PC-3 (cell line): ENCODE data around the gene CA5A.

Experiments
- EZH2 ChIP-seq: fragments of 300-600 bp; sonication (generic); IDR thresholded peaks from one replicate; pipeline ENCODE4 v1.6.1; 2017; ENCODE audit warnings: antibody characterized with exemption, mild to moderate bottlenecking, low read length; ENCODE audit not compliant: unreplicated experiment
- TF ChIP-seq, protein P1 (sequence below): fragments of 300-600 bp; sonication (generic); conservative IDR thresholded peaks from 2 replicates; pipeline ENCODE4 v1.5.1; 2017; ENCODE audit warnings: antibody characterized with exemption, low read depth, mild to moderate bottlenecking, low read length

- TF ChIP-seq, protein P1, sequence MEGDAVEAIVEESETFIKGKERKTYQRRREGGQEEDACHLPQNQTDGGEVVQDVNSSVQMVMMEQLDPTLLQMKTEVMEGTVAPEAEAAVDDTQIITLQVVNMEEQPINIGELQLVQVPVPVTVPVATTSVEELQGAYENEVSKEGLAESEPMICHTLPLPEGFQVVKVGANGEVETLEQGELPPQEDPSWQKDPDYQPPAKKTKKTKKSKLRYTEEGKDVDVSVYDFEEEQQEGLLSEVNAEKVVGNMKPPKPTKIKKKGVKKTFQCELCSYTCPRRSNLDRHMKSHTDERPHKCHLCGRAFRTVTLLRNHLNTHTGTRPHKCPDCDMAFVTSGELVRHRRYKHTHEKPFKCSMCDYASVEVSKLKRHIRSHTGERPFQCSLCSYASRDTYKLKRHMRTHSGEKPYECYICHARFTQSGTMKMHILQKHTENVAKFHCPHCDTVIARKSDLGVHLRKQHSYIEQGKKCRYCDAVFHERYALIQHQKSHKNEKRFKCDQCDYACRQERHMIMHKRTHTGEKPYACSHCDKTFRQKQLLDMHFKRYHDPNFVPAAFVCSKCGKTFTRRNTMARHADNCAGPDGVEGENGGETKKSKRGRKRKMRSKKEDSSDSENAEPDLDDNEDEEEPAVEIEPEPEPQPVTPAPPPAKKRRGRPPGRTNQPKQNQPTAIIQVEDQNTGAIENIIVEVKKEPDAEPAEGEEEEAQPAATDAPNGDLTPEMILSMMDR, result no peak
- TF ChIP-seq EZH2, result no peak
Measured at GRCh38 chr16:87958632-87959031, 22.3 kb upstream of the CA5A start.
